Measurements from ENCODE around the gene CANX. TPM values are rescaled to one million over a fixed set of nuclear protein-coding genes. Genes with fewer than 3 reads are reported as not detected.

The CANX gene
- total and polyA plus RNA-seq, 2 of the 13 experiments (the other 11 are each of a cell fraction or from before 2014, with no cell fraction given): 477 to 680 TPM

GRCh38 chr5:179697993-179698934, 503 bp upstream of the CANX start (continued):
- TF ChIP-seq HMGXB3 (CRISPR knock-in tag; IDR thresholded peaks at IDR 0.05; ENCODE audit: borderline replicate concordance) (peak; percentile 54), ZNF280B (CRISPR knock-in tag; IDR thresholded peaks at IDR 0.05; ENCODE audit: borderline replicate concordance) (no peak; the same call in 1 of the 2 replicates), SNAPC4 (CRISPR knock-in tag; IDR thresholded peaks at IDR 0.05) (no peak; the same call in 1 of the 2 replicates), TOE1 (CRISPR knock-in tag; IDR thresholded peaks at IDR 0.05) (no peak; the same call in 1 of the 2 replicates), MYNN (CRISPR knock-in tag; IDR thresholded peaks at IDR 0.05; ENCODE audit: low read depth) (no peak), BCL6 (CRISPR knock-in tag; IDR thresholded peaks at IDR 0.05) (no peak; the same call in 1 of the 2 replicates), THAP9 (CRISPR knock-in tag; IDR thresholded peaks at IDR 0.05; ENCODE audit: borderline replicate concordance) (peak; percentile 55; the same call in 1 of the 2 replicates), SIN3B (IDR thresholded peaks at IDR 0.05; ENCODE audit: low read length) (no peak), DBP (CRISPR knock-in tag; IDR thresholded peaks at IDR 0.05; ENCODE audit: not compliant biosample characterization) (no peak)

Data from HepG2 (cell line).